Measurements from ENCODE around the gene STXBP3. TPM values are rescaled to one million over a fixed set of nuclear protein-coding genes. Genes with fewer than 3 reads are reported as not detected.
"Not testable (repeated sequence)": the region's sequence is repeated elsewhere in the genome, so short reads cannot be mapped to it uniquely, and the experiment has no call there.

Gene STXBP3
- total and polyA plus RNA-seq, 2 experiments from 2014 or later = 34.1 to 74.0 TPM

GRCh38 chr1:108777839-108778238, 31.4 kb downstream of the STXBP3 start:
- TF ChIP-seq CTCF (IDR thresholded peaks at IDR 0.05; ENCODE audit: low read depth, low read length) = no peak
- no peaks in the 10 kb centered on the region for H3K27me3 ChIP-seq
- no peaks in the 10 kb centered on the region for H3K9me3 ChIP-seq (ENCODE audit: low read depth)
- H3K4me3 ChIP-seq = no peak overlapping the region
- H3K27ac ChIP-seq = no peak overlapping the region
- DNase-seq (ENCODE audit: low read depth in 1 of 2, low spot score in 1 of 2) = no peak
- peaks cover 55% of the 10 kb centered on the region for H3K36me3 ChIP-seq
- H3K4me1 ChIP-seq (ENCODE audit: low read depth) = no peaks in the 10 kb centered on the region

- peaks cover 53% of the 10 kb centered on the region for H3K36me3 ChIP-seq
Measured at GRCh38 chr1:108779455-108779854, 33.0 kb downstream of the STXBP3 start.

GRCh38 chr1:108780937-108781574, 34.6 kb downstream of the STXBP3 start:
- TF ChIP-seq CTCF (IDR thresholded peaks at IDR 0.05; ENCODE audit: low read depth, low read length) = no peak
- Histone ChIP-seq H3K9me3 (ENCODE audit: low read depth) (no peaks in the 10 kb centered on the region), H3K36me3 (peaks cover 52% of the 10 kb centered on the region)

More at GRCh38 chr1:108779455-108779854, 33.0 kb downstream of the STXBP3 start:
- no peak for TF ChIP-seq CTCF (IDR thresholded peaks at IDR 0.05; ENCODE audit: low read depth, low read length)
- Histone ChIP-seq H3K9me3 (ENCODE audit: low read depth) (no peaks in the 10 kb centered on the region), H3K27me3 (no peaks in the 10 kb centered on the region), H3K4me3 (no peak overlapping the region), H3K27ac (no peak overlapping the region), H3K4me1 (ENCODE audit: low read depth) (no peaks in the 10 kb centered on the region)
- DNase-seq (ENCODE audit: low read depth in 1 of 2, low spot score in 1 of 2) = no peak

GRCh38 chr1:108781575-108781944, 35.1 kb downstream of the STXBP3 start:
- H3K27me3 ChIP-seq; DNase-seq (ENCODE audit: low read depth in 1 of 2, low spot score in 1 of 2); H3K27ac ChIP-seq; H3K9me3 ChIP-seq (ENCODE audit: low read depth); H3K4me1 ChIP-seq (ENCODE audit: low read depth); H3K4me3 ChIP-seq: not testable (repeated sequence)
- H3K36me3 ChIP-seq = peaks cover 49% of the 10 kb centered on the region

More at GRCh38 chr1:108780937-108781574, 34.6 kb downstream of the STXBP3 start:
- no peaks in the 10 kb centered on the region for H3K4me1 ChIP-seq (ENCODE audit: low read depth)
- H3K27me3 ChIP-seq = no peaks in the 10 kb centered on the region
- no peak for DNase-seq (ENCODE audit: low read depth in 1 of 2, low spot score in 1 of 2)
- H3K4me3 ChIP-seq = no peak overlapping the region
- H3K27ac ChIP-seq = no peak overlapping the region

GRCh38 chr1:108785264-108785663, 38.8 kb downstream of the STXBP3 start:
- no peak for DNase-seq (ENCODE audit: low read depth in 1 of 2, low spot score in 1 of 2)
- TF ChIP-seq CTCF (IDR thresholded peaks at IDR 0.05; ENCODE audit: low read depth, low read length) = no peak
- no peak overlapping the region for H3K4me3 ChIP-seq
- H3K4me1 ChIP-seq (ENCODE audit: low read depth) = no peaks in the 10 kb centered on the region
- H3K9me3 ChIP-seq (ENCODE audit: low read depth) = no peaks in the 10 kb centered on the region
- H3K27ac ChIP-seq = no peak overlapping the region
- peaks cover 35% of the 10 kb centered on the region for H3K36me3 ChIP-seq
- H3K27me3 ChIP-seq = no peaks in the 10 kb centered on the region

- Histone ChIP-seq H3K27ac (no peak overlapping the region), H3K4me3 (no peak overlapping the region), H3K9me3 (ENCODE audit: low read depth) (no peaks in the 10 kb centered on the region), H3K4me1 (ENCODE audit: low read depth) (no peaks in the 10 kb centered on the region), H3K36me3 (peaks cover 33% of the 10 kb centered on the region), H3K27me3 (no peaks in the 10 kb centered on the region)
- no peak for TF ChIP-seq CTCF (IDR thresholded peaks at IDR 0.05; ENCODE audit: low read depth, low read length)
- DNase-seq (ENCODE audit: low read depth in 1 of 2, low spot score in 1 of 2) = no peak
Measured at GRCh38 chr1:108785880-108786279, 39.4 kb downstream of the STXBP3 start.
